T-helper 2 cell (primary cell): ENCODE data around the gene IFNA7.
"Not testable (repeated sequence)": the region's sequence is repeated elsewhere in the genome, so short reads cannot be mapped to it uniquely, and the experiment has no call there.

Experiments used
- DNase-seq, 5 experiments: peaks; one replicate each; pipeline versions ENCODE4 v3.0.0 to v3.0.0-alpha.2; 2012 to 2022
- total RNA-seq, 2 donors: gene quantifications; one replicate each; lab custom pipeline; 2026; lab: John Stamatoyannopoulos, UW

Gene IFNA7
- 0 reads per million in 2 donors for total RNA-seq

DNA sequence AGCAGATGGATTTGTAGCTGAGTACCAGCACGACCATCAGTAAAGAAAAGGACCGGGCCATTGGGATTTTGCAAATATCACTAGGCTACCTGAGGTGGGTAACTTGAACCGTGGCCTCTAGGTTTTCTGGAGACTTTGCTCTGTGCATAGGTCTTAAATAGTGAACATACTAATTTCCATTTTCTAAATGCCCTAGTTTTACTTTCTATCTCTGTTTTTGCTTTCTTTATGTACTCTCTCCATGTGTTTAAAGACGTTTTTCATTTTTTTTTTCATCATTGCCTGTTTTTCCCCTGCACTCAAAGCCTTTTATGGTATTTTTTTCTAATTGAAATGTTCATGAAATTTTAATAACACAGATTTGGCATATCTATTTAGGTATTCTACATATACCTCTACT, at the start of gene IFNA7:
Gene IFNA7, minus strand, starts transcription at position 101 of the 400 bp plus-strand sequence. Its CDS starts 40 bp downstream, at position 61.
- DNase-seq: not testable (repeated sequence)

DNA sequence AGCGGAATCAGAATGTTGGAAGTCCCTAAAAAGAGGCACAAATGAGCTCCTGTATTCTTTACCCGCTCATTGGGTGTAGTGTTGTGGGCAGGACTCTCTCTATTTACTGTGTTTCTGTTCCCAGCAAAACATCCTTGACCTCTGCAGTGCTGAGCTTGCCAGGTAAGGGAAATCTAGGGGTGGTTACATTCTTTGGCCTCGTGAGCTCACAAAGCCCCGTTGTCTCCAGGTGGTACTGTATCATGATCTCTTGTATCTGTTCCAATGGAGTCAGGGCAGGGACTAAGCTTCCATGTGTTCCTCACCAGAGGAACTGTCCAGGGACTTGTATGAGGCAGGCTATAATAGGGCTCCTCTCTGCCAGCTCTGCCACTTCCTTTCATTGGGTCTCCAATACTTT, 49.6 kb upstream of the IFNA7 start:
- DNase-seq: no peak

DNA sequence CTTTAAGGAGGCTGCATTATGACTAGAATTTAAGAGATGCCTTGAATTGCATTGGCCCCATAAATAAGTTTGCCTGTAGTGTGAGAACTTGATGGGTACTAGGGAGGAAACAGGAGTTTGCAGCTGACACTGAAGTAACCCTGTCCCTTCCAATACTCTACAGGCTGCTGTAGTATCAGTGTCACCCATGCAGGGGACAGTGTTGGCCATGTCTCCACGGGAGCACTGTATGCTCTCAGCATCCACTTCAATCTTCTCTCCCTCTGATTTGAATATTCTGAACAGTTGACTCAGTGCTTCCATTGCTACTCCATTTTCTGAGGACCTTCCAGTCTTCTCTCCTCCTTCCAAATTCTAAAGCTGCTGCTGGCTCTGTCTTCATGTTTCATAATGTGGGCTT, 49.2 kb upstream of the IFNA7 start:
- DNase-seq: no peak

DNA sequence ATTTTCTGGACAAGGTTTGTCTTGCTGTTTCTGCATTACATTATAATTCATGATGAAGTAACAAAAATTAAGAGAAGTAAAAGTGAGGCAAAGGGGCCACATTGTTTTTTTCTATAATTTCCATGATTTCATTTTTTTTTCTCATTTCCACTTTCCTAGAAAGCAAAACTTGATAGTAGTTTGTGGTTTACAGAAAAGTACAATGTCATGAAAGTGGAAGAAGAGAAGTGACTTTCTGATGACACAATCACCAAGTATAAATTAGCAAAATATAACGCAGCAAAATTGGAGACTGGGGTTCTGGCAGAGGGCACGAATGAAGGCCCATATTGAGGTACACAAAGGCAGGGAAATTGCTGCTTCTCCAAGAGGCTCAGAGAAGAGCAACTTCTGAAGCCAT, 42.8 kb upstream of the IFNA7 start:
- no peak for DNase-seq

DNA sequence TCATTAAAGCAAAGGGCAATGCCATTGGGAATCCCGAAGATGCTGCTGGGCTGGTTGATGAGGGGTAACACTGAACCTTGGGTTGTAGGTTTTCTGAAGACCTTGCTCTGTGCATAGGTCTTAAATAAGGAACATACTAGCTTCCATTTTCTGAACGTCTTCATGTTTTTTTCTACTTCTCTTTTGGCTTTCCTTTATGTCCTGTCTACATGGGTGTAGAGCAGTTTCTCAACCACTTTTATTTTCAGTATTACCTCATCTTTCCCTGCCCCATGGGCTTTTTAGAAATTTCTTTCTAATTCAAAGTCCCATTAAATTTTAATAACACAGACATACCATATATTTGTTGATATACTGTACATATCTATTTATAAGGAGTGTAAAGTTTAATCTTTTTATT, 37.9 kb upstream of the IFNA7 start, which contains the start of gene IFNA14:
Gene IFNA14, minus strand, starts transcription at position 95 of the 400 bp plus-strand sequence. Its CDS starts 70 bp downstream, at position 25.
- no peak for DNase-seq

DNA sequence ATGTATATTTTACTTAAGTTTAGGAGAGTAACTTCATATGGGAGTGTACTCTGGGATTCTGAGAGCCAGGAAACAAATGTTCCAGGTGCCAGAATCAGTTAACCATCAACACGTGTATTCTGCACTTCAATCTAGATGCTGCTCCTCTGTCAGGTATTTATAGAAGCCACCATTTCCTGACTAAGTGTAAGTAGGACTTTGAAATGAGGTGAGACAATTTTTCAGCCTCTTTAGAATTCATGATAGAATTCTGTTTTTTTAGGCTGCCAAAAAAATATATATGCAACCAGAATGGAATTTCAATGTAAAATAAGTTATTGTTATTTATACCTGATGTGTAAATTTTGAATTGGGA, 34.3 kb upstream of the IFNA7 start:
- not testable (repeated sequence) for DNase-seq

DNA sequence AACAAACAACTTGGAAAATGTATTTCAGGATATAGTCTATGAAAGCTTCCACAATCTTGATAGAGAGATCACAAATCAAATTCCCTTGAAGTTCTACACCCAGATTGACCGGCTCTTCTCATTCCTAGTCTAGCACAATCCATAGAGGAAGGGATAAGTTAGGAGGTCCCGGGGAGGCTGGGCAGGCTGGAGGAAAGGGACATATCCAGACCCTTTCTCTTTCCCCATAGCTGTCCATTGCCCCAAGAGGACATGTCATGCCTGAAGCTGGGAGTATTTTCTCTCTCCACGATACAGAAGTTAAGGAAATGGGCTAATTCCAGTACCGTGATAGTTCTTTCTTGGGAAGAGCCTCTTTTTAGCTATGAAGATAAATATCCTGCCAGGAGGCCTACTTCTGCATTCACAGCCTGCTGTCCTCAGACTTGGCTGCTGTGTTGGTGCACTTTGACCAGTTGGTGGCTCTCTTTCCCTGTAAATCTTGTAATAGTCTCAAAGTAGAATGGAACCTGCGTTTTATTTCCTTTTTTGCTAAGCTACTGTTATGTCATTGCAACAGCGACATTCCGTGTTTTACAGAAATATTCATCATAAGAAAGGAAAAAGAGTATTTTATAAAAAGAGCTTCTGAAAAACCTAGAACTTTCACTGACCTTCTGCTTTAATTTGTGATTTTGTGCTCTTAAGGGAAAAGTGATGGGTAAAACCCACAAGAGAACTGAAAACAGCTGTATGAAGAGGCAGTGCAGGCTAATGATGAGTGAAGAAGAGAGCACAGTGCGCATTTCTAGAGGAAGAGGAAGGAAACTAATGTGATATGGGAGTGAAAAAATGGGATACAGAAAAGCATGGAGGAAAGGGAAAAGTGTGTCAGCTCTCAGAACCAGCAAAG, 33.7 kb upstream of the IFNA7 start:
- DNase-seq: peak in 1 of 5 experiments; percentile 39

DNA sequence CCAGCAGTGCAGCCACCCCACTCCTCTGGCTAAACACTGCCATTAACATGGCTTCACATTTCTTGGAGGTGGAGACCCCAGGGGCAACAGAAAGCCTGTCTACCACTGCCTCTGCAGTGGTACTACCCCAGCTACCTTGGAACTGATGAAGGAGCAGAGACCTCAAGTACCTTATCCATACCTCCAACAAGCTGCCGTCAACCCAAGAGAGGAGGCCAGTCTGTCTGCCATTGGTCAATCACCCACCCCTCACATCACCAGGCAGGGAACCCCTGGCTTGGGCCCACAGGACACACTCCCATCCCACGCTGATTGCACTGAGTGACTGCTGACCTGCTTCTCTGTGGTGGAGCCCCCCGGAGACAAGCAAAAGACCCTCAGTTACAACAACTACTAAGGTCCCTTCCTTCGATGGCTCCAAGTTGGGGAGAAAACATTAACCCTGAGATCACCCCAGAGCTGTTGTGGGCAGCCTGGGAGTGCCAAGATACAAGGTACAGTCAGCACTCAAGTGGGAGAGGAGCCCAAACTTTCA, 32.2 kb upstream of the IFNA7 start:
- DNase-seq: no peak

DNA sequence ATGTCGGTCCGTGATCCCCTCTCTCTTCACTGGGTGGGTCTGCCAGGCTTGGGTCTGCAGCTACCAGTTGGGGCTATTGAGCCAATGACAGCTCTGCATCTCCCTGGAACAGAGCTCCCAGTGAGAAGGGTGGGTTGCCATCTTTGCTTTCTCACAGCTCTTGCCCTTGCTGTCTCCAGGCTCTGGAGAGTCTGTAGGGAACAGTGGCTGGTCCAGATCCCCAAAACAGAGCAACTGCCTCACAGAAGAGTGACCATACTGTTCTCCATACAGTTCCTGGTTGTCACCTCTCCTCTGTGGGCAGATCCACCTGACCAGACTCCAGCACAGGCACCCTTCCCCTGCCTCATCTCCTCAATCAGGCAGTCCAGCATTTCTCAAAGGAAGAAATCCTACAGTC, 31.3 kb upstream of the IFNA7 start:
- DNase-seq: no peak

DNA sequence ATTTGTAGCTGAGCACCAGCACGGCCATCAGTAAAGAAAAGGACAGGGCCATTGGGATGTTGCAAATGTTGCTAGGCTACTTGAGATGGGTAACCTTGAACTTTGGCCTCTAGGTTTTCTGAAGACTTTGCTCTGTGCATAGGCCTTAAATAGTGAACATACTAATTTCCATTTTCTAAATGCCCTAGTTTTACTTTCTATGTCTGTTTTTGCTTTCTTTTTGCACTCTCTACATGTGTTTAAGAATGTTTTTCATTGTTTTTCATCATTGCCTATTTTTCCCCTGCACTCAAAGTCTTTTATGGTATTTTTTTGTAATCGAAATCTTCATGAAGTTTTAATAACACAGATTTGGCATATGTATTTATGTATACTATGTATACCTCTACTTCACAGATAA, 26.1 kb upstream of the IFNA7 start, which contains the start of gene IFNA17:
Gene IFNA17, minus strand, starts transcription at position 101 of the 400 bp plus-strand sequence. Its CDS starts 49 bp downstream, at position 52.
- no peak for DNase-seq

DNA sequence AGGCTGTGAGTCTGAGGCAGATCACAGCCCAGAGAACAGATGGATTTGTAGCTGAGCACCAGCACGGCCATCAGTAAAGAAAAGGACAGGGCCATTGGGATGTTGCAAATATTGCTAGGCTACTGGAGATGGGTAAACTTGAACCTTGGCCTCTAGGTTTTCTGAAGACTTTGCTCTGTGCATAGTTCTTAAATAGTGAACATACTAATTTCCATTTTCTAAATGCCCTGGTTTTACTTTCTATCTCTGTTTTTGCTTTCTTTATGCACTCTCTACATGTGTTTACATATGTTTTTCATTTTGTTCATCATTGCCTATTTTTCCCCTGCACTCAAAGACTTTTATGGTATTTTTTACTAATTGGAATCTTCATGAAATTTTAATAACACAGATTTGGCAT, 15.2 kb upstream of the IFNA7 start, which contains the start of gene IFNA16:
Gene IFNA16, minus strand, starts transcription at position 101 of the 400 bp plus-strand sequence. Its CDS starts 6 bp downstream, at position 95.
- DNase-seq: not testable (repeated sequence)

DNA sequence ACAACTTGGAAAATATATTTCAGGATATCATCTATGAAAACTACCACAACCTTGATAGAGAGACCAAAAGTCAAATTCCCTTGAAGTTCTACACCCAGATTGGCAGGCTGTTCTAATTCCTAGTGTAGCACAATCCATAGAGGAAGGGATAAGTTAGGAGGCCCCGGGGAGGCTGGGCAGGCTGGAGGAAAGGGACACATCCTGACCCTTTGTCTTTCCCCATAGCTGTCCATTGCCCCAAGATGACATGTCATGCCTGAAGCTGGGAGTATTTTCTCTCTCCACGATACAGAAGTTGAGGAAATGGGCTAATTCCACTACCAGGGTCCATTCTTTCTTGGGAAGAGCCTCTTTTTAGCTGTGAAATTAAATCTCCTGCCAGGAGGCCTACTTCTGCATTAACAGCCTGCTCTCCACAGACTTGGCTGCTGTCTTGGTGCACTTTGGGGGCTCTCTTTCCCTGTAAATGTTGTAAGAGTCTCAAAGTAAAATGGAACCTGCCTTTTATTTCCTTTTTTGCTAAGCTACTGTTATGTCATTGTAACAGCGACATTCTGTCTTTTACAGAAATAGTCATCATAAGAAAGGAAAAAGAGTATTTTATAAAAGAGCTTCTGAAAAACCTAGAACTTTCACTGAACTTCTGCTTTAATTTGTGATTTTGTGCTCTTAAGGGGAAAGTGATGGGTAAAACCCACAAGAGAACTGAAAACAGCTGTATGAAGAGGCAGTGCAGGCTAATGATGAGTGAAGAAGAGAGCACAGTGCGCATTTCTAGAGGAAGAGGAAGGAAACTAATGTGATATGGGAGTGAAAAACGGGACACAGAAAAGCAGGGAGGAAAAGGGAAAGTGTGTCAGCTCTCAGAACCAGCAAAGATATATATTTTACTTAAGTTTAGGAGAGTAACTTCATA, 11.7 kb upstream of the IFNA7 start:
- DNase-seq: peak in 1 of 5 experiments; percentile 28

DNA sequence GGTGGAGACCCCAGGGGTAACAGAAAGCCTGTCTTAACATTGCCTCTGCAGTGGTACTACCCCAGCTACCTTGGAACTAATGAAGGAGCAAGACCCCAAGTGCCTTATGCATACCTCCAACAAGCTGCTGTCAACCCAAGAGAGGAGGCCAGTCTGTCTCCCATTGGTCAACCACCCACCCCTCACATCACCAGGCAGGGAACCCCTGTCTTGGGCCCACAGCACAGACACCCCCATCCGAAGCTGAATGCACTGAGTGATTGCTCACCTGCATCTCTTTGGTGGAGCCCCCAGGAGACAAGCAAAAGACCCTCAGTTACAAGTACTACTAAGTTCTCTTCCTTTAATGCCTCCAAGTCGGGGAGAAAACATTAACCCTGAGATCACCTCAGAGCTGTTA, 10.2 kb upstream of the IFNA7 start:
- DNase-seq: not testable (repeated sequence)

DNA sequence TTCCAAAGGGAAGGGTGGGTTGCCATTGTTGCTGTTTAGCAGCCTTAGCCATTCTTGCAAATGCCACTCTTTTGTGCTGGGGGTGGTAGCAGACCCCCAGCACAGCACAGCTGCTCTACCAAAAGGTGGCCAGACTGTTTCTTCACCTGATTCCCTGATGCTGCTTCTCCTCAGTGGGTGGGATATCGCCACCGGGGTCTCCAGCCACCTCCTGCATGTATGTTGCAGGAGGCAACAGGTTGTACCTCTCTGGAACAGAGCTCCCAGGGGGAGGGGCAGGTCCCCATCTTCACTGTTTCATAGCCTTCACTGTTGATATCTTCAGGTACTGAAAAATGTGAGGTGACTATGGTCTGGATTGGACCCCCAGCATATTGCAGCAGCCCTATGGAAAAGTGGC, 8.8 kb upstream of the IFNA7 start:
- not testable (repeated sequence) for DNase-seq

DNA sequence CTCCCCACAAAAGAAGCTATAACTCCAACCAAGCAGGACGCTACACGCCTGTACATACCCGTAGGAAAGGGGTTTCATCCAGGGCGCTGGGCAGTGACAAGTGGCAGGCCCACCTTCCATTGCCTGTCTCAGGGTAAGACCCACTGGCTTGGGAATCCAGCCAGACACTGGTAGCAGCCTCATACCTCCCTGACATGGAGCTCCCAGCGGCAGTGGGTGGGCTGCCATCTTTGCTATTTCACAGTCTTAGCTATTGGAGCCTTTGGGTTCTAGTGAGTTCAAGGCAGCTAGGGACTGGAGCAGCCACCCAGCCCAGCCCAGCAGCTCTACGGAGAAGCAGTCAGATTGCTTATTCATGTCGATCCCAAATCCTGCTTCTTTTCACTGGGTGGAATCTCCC, 8.3 kb upstream of the IFNA7 start:
- no peak for DNase-seq

DNA sequence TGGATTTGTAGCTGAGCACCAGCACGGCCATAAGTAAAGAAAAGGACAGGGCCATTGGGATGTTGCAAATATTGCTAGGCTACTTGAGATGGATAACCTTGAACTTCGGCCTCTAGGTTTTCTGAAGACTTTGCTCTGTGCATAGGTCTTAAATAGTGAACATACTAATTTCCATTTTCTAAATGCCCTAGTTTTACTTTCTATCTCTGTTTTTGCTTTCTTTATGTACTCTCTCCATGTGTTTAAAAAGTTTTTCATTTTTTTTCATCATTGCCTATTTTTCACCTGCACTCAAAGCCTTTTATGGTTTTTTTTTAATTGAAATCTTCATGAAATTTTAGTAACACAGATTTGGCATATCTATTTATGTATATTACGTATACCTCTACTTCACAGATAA, 5.0 kb upstream of the IFNA7 start, which contains the start of gene IFNA10:
Gene IFNA10, minus strand, starts transcription at position 101 of the 400 bp plus-strand sequence. Its CDS starts 46 bp downstream, at position 55.
- DNase-seq: not testable (repeated sequence)

DNA sequence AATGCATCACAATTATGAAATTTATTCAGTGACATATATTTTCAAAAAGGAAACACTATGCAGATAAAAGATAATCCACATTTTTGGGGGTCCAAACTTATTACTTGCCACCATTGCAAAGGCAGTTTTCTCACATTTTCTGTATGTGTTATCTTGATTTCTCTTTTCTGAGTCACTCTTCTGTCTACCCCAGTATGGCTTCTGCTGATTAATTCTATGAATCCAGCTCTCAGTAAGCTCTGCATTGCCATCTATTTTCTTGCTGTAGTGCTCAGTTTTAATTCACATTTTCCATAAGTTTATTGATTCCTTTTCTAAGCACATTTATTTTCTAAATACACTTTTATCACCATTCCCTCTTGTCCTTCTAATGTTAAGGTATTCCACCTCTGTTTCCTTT, 3.2 kb upstream of the IFNA7 start:
- peak in 1 of 5 experiments; percentile 4 for DNase-seq

DNA sequence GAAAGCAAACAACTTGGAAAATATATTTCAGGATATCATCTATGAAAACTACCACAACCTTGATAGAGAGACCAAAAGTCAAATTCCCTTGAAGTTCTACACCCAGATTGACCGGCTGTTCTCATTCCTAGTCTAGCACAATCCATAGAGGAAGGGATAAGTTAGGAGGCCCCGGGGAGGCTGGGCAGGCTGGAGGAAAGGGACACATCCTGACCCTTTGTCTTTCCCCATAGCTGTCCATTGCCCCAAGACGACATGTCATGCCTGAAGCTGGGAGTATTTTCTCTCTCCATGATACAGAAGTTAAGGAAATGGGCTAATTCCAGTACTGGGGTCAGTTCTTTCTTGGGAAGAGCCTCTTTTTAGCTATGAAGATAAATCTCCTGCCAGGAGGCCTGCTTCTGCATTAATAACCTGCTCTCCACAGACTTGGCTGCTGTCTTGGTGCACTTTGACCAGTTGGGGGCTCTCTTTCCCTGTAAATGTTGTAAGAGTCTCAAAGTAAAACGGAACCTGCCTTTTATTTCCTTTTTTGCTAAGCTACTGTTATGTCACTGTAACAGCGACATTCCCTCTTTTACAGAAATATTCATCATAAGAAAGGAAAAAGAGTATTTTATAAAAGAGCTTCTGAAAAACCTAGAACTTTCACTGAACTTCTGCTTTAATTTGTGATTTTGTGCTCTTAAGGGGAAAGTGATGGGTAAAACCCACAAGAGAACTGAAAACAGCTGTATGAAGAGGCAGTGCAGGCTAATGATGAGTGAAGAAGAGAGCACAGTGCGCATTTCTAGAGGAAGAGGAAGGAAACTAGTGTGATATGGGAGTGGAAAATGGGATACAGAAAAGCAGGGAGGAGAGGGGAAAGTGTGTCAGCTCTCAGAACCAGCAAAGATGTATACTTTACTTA, 6.9 kb downstream of the IFNA7 start:
- DNase-seq: peak in 2 of 5 experiments; percentile 13 to 39

DNA sequence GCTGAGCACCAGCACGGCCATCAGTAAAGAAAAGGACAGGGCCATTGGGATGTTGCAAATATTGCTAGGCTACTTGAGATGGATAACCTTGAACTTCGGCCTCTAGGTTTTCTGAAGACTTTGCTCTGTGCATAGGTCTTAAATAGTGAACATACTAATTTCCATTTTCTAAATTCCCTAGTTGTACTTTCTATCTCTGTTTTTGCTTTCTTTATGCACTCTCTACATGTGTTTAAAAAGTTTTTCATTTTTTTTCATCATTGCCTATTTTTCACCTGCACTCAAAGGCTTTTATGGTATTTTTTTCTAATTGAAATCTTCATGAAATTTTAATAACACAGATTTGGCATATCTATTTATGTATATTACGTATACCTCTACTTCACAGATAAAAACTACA, 14.5 kb downstream of the IFNA7 start, which contains the start of gene IFNA4:
Gene IFNA4, minus strand, starts transcription at position 101 of the 400 bp plus-strand sequence. Its CDS starts 56 bp downstream, at position 45.
- DNase-seq: not testable (repeated sequence)

DNA sequence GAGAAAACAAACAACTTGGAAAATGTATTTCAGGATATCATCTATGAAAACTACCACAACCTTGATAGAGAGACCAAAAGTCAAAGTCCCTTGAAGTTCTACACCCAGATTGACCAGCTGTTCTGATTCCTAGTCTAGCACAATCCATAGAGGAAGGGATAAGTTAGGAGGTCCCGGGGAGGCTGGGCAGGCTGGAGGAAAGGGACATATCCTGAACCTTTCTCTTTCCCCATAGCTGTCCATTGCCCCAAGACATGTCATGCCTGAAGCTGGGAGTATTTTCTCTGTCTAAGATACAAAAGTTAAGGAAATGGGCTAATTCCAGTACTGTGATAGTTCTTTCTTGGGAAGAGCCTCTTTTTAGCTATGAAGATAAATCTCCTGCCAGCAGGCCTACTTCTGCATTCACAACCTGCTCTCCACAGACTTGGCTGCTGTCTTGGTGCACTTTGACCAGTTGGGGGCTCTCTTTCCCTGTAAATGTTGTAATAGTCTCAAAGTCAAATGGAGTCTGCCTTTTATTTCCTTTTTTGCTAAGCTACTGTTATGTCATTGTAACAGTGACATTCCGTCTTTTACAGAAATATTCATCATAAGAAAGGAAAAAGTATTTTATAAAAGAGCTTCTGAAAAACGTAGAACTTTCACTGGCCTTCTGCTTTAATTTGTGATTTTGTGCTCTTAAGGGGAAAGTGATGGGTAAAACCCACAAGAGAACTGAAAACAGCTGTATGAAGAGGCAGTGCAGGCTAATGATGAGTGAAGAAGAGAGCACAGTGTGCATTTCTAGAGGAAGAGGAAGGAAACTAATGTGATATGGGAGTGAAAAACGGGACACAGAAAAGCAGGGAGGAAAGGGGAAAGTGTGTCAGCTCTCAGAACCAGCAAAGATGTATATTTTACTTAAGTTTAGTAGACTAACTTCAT, 18.9 kb downstream of the IFNA7 start:
- DNase-seq: peak in 2 of 5 experiments; percentile 7 to 34
